Measurements from ENCODE around the gene ABCB9. TPM values are rescaled to one million over a fixed set of nuclear protein-coding genes. Genes with fewer than 3 reads are reported as not detected.

Gene ABCB9
- total RNA-seq, 1 experiment from 2014 or later: 4.6 TPM

- no peak overlapping the region for H4K91ac ChIP-seq (ENCODE audit: insufficient read length, low read depth, low read length)
- H3K23ac ChIP-seq (ENCODE audit: insufficient read length, low read depth, low read length): no peak overlapping the region
- H3K4me1 ChIP-seq (ENCODE audit: insufficient read depth, low read length): no peaks in the 10 kb centered on the region
- H3K79me1 ChIP-seq (ENCODE audit: insufficient read depth, low read depth, low read length, poor library complexity, severe bottlenecking): no peaks in the 10 kb centered on the region
- H2BK20ac ChIP-seq (ENCODE audit: low read depth, low read length, poor library complexity, severe bottlenecking): no peak overlapping the region
- H3K36me3 Mint-ChIP-seq (ENCODE audit: insufficient read depth in 1 of 3, low read depth in 3 of 3): no peaks in the 10 kb centered on the region
- DNase-seq: no peak
- no peak overlapping the region for H2BK12ac ChIP-seq (ENCODE audit: insufficient read length, low read depth, low read length)
- no peaks in the 10 kb centered on the region for H3K9me3 Mint-ChIP-seq
- no peak overlapping the region for H2AK5ac ChIP-seq (ENCODE audit: insufficient read length, low read length)
- peaks cover 3% of the 10 kb centered on the region for H4K20me1 ChIP-seq (ENCODE audit: control insufficient read depth, insufficient read depth, insufficient read length)
- H2AFZ ChIP-seq (ENCODE audit: low read length): no peak overlapping the region
- H3K23me2 ChIP-seq (ENCODE audit: insufficient read length, low read depth, low read length, poor library complexity, severe bottlenecking): no peaks in the 10 kb centered on the region
- H3K4me1 Mint-ChIP-seq: peaks cover 0 to 7% of the 10 kb centered on the region in 2 experiments; a peak in 2 of 4 replicates
- H3K18ac ChIP-seq (ENCODE audit: insufficient read length, low read depth, low read length): no peak overlapping the region
- H3K4ac ChIP-seq (ENCODE audit: low read depth, low read length): no peak overlapping the region
- no peak overlapping the region for H3K27ac Mint-ChIP-seq
- H3K9me3 ChIP-seq (ENCODE audit: control insufficient read depth, low read depth, low read length): no peaks in the 10 kb centered on the region
- no peaks in the 10 kb centered on the region for H3K79me2 ChIP-seq (ENCODE audit: insufficient read depth, low read length)
- H3T11ph ChIP-seq (ENCODE audit: low read length): no peak overlapping the region
- WGBS (ENCODE audit: extremely low coverage, insufficient read length, low lambda C conversion rate): no CpG with 5 or more reads among the region's 8 CpGs
- no peak overlapping the region for H4K5ac ChIP-seq (ENCODE audit: insufficient read length, low read depth, low read length)
- peaks cover 66% of the 10 kb centered on the region for H3K27me3 Mint-ChIP-seq (ENCODE audit: low read depth)
- no peak overlapping the region for H3K4me2 ChIP-seq (ENCODE audit: insufficient read depth, insufficient read length, low read length)
- H2BK120ac ChIP-seq (ENCODE audit: low read depth, low read length, poor library complexity, severe bottlenecking): no peak overlapping the region
- no peak overlapping the region for H2BK5ac ChIP-seq (ENCODE audit: insufficient read length, low read length)
- no peak overlapping the region for H3K27ac ChIP-seq (ENCODE audit: insufficient read length, low read depth, low read length)
- no peak overlapping the region for H3K56ac ChIP-seq (ENCODE audit: insufficient read length, low read depth, low read length)
- TF ChIP-seq, protein P1, sequence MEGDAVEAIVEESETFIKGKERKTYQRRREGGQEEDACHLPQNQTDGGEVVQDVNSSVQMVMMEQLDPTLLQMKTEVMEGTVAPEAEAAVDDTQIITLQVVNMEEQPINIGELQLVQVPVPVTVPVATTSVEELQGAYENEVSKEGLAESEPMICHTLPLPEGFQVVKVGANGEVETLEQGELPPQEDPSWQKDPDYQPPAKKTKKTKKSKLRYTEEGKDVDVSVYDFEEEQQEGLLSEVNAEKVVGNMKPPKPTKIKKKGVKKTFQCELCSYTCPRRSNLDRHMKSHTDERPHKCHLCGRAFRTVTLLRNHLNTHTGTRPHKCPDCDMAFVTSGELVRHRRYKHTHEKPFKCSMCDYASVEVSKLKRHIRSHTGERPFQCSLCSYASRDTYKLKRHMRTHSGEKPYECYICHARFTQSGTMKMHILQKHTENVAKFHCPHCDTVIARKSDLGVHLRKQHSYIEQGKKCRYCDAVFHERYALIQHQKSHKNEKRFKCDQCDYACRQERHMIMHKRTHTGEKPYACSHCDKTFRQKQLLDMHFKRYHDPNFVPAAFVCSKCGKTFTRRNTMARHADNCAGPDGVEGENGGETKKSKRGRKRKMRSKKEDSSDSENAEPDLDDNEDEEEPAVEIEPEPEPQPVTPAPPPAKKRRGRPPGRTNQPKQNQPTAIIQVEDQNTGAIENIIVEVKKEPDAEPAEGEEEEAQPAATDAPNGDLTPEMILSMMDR (conservative IDR thresholded peaks at IDR 0.05): no peak
- no peak overlapping the region for H4K8ac ChIP-seq (replicated peaks; ENCODE audit: insufficient read length, low read depth, low read length)
- H3K14ac ChIP-seq (ENCODE audit: insufficient read depth, low read length): no peak overlapping the region
- no peaks in the 10 kb centered on the region for H3K27me3 ChIP-seq (ENCODE audit: insufficient read depth, low read length)
- no peak overlapping the region for H3K9ac ChIP-seq (ENCODE audit: extremely low read depth, insufficient read length, low read length)
- H3K4me3 Mint-ChIP-seq: no peak overlapping the region
- no peak overlapping the region for H2BK15ac ChIP-seq (ENCODE audit: low read depth, low read length)
Measured at GRCh38 chr12:122949405-122949804, 16.9 kb downstream of the ABCB9 start.
